ENCODE data around the gene LEKR1.
"Not testable (repeated sequence)": the region's sequence is repeated elsewhere in the genome, so short reads cannot be mapped to it uniquely, and the experiment has no call there.

LEKR1 gene

GRCh38 chr3:156817646-156818272 lies 8.4 kb upstream of the LEKR1 start:
- TF ChIP-seq CTCF (conservative IDR thresholded peaks at IDR 0.05), result no peak
- TF ChIP-seq ZFX (IDR thresholded peaks at IDR 0.05), result no peak
- peak overlapping the region; percentile 70 for H3K27ac ChIP-seq

GRCh38 chr3:156818273-156818651 lies 7.9 kb upstream of the LEKR1 start:
- peak overlapping the region; percentile 32; the same call in 1 of the 2 replicates for H3K27ac ChIP-seq

GRCh38 chr3:156818890-156819289 lies 7.3 kb upstream of the LEKR1 start:
- TF ChIP-seq ZFX (IDR thresholded peaks at IDR 0.05), result no peak
- TF ChIP-seq CTCF (conservative IDR thresholded peaks at IDR 0.05), result no peak
- no peak overlapping the region for H3K27ac ChIP-seq

More at GRCh38 chr3:156818273-156818651, 7.9 kb upstream of the LEKR1 start:
- no peak for TF ChIP-seq ZFX (IDR thresholded peaks at IDR 0.05)
- TF ChIP-seq CTCF (conservative IDR thresholded peaks at IDR 0.05), result no peak

- no peak overlapping the region for H3K27ac ChIP-seq
- no peak for TF ChIP-seq CTCF (conservative IDR thresholded peaks at IDR 0.05)
- TF ChIP-seq ZFX (IDR thresholded peaks at IDR 0.05), result no peak
Measured at GRCh38 chr3:156819842-156820691, 6.1 kb upstream of the LEKR1 start.

GRCh38 chr3:156820692-156821080 lies 5.5 kb upstream of the LEKR1 start:
- no peak for TF ChIP-seq ZFX (IDR thresholded peaks at IDR 0.05)
- TF ChIP-seq CTCF (conservative IDR thresholded peaks at IDR 0.05), result no peak
- H3K27ac ChIP-seq, result no peak overlapping the region

- H3K27ac ChIP-seq, result not testable (repeated sequence)
Measured at GRCh38 chr3:156822626-156823260, 3.4 kb upstream of the LEKR1 start.

GRCh38 chr3:156825795-156826143 lies 384 bp upstream of the LEKR1 start:
- TF ChIP-seq CTCF (conservative IDR thresholded peaks at IDR 0.05) (no peak), ZFX (IDR thresholded peaks at IDR 0.05) (no peak)
- H3K27ac ChIP-seq, result peak overlapping the region; percentile 86
